Lower lobe of right lung (tissue), 2 donors: Measurements from ENCODE around the gene MRPL32. TPM values are rescaled to one million over a fixed set of nuclear protein-coding genes. Genes with fewer than 3 reads are reported as not detected.

Experiments
- ATAC-seq, 2 donors: fragments of 200-7000 bp; cut with Tn5 transposase; one replicate each; pipeline ENCODE4 v1.9.1; 2020 to 2022; ENCODE audit warnings: mild to moderate bottlenecking in 2 of 2, moderate library complexity in 2 of 2
- DNase-seq: peaks from one replicate; pipeline ENCODE4 v3.0.0-alpha.2; 2020
- H3K27ac ChIP-seq: fragments of 200-600 bp; one replicate; pipeline ENCODE4 v1.8.0; 2022
- H3K27me3 ChIP-seq: fragments of 200-600 bp; one replicate; pipeline ENCODE4 v1.8.0; 2022; ENCODE audit warnings: low read depth
- H3K36me3 ChIP-seq: fragments of 200-600 bp; one replicate; pipeline ENCODE4 v1.8.0; 2022; ENCODE audit warnings: mild to moderate bottlenecking
- H3K4me1 ChIP-seq: fragments of 200-600 bp; one replicate; pipeline ENCODE4 v1.8.0; 2022
- H3K4me3 ChIP-seq: fragments of 200-600 bp; one replicate; pipeline ENCODE4 v1.8.0; 2022; ENCODE audit warnings: mild to moderate bottlenecking
- H3K9me3 ChIP-seq: fragments of 200-600 bp; one replicate; pipeline ENCODE4 v1.8.0; 2022
- intact Hi-C: fragments of 100-400 bp; cut with DNase I; formaldehyde crosslinking; loops from one replicate; pipeline ENCODE4 v1.11.0; 2022
- total RNA-seq: library from RNA; stranded (reverse); fragmentation: NEBNext Ultra II Directional; extraction: Animal tissue kit (Norgen Biotek cat#: 25700); gene quantifications from one replicate; pipeline ENCODE4 v1.2.1, GENCODE V29; 2021
- TF ChIP-seq, protein P1 (sequence below): fragments of 200-600 bp; IDR thresholded peaks from one replicate; pipeline ENCODE4 v1.8.0; 2022; ENCODE audit warnings: antibody characterized with exemption, mild to moderate bottlenecking
- donor health status: DM: no; HTN: yes; CAD: no; lungs with severe emphysema.

Gene MRPL32
- total RNA-seq, 1 donor from 2014 or later: 45.0 TPM

DNA sequence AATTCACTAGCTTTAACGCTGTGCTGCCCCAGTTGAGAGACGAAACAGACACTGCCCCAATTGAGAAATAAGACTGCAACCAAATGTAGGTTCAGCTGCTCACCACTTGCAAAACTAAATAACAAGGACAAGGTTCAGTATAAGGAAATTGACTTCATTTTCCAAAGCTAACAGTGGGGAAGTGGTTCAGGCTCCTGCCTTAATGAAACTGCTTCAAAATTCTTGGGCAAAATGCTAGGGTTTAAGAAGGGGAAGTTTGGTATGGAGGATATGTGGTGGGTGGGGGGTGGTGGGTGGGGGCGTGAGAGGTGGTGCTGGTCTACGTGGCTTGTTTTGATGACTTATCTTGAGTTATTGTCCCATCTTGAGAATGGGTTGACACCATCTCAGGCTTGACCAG is 21.8 kb downstream of the MRPL32 start:
- H3K4me3 ChIP-seq: no peak overlapping the region
- peaks cover 9% of the 10 kb centered on the region for H3K9me3 ChIP-seq
- no peak for DNase-seq
- intact Hi-C loops: no loop called here
- H3K36me3 ChIP-seq: no peaks in the 10 kb centered on the region
- TF ChIP-seq, protein P1, sequence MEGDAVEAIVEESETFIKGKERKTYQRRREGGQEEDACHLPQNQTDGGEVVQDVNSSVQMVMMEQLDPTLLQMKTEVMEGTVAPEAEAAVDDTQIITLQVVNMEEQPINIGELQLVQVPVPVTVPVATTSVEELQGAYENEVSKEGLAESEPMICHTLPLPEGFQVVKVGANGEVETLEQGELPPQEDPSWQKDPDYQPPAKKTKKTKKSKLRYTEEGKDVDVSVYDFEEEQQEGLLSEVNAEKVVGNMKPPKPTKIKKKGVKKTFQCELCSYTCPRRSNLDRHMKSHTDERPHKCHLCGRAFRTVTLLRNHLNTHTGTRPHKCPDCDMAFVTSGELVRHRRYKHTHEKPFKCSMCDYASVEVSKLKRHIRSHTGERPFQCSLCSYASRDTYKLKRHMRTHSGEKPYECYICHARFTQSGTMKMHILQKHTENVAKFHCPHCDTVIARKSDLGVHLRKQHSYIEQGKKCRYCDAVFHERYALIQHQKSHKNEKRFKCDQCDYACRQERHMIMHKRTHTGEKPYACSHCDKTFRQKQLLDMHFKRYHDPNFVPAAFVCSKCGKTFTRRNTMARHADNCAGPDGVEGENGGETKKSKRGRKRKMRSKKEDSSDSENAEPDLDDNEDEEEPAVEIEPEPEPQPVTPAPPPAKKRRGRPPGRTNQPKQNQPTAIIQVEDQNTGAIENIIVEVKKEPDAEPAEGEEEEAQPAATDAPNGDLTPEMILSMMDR: no peak
- H3K4me1 ChIP-seq: no peaks in the 10 kb centered on the region
- H3K27ac ChIP-seq: no peak overlapping the region
- H3K27me3 ChIP-seq: no peaks in the 10 kb centered on the region
- ATAC-seq: peak; percentile 63 to 66

DNA sequence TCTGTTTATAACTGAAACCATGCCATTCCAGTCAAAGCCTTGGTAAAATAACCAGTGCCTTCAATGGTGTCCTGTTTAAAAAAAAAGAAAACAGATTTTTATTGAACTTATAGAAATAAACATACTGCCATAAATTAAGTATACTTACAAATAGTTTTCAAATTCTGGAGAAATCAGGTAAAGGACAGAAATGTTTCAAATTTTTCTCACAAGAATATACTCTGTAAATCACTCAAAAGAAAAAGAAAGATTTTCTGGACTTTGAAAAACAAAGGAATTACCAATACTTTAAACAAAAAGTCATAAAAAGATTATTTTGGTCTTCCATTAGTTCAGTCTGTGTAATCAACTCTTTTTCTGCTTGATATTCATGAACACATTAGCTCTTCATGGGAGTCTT is 23.9 kb downstream of the MRPL32 start:
- H3K27ac ChIP-seq: no peak overlapping the region
- intact Hi-C loops: no loop called here
- ATAC-seq (no peak), DNase-seq (no peak)
- no peaks in the 10 kb centered on the region for H3K4me1 ChIP-seq
- TF ChIP-seq, protein P1: no peak
- H3K27me3 ChIP-seq: no peaks in the 10 kb centered on the region
- no peaks in the 10 kb centered on the region for H3K36me3 ChIP-seq
- H3K9me3 ChIP-seq: peaks cover 9% of the 10 kb centered on the region
- no peak overlapping the region for H3K4me3 ChIP-seq

GRCh38 chr7:42959549-42959948 is 27.4 kb downstream of the MRPL32 start:
- Histone ChIP-seq H3K27ac (no peak overlapping the region), H3K36me3 (no peaks in the 10 kb centered on the region), H3K27me3 (no peaks in the 10 kb centered on the region), H3K4me3 (no peak overlapping the region), H3K9me3 (peaks cover 9% of the 10 kb centered on the region), H3K4me1 (no peaks in the 10 kb centered on the region)
- ATAC-seq (no peak), DNase-seq (no peak)
- TF ChIP-seq, protein P1: no peak
- intact Hi-C loops: no loop called here

DNA sequence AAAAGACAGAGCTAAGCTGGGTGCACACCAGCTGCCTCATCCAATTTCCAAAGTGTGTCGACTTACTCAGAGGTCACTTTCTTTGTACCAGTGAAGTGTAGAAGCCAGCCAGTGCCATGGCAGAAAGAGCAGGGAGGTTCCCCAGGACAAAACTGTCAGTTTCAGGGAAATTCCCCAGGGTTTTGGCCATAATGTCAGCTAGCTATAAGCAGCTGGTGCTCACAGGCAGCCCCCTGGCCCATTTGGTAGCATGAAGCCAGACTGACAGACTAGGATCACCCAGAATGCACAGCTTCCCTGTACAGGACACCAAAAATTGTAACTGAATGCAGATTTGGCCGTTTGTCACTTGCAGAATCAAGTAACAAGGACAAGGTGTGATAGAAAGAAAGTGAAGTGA is 28.6 kb downstream of the MRPL32 start:
- intact Hi-C loops: no loop called here
- no peak for ATAC-seq
- H3K4me1 ChIP-seq: no peaks in the 10 kb centered on the region
- no peaks in the 10 kb centered on the region for H3K27me3 ChIP-seq
- no peak for DNase-seq
- no peaks in the 10 kb centered on the region for H3K36me3 ChIP-seq
- TF ChIP-seq, protein P1: no peak
- peaks cover 9% of the 10 kb centered on the region for H3K9me3 ChIP-seq
- no peak overlapping the region for H3K27ac ChIP-seq
- H3K4me3 ChIP-seq: no peak overlapping the region

DNA sequence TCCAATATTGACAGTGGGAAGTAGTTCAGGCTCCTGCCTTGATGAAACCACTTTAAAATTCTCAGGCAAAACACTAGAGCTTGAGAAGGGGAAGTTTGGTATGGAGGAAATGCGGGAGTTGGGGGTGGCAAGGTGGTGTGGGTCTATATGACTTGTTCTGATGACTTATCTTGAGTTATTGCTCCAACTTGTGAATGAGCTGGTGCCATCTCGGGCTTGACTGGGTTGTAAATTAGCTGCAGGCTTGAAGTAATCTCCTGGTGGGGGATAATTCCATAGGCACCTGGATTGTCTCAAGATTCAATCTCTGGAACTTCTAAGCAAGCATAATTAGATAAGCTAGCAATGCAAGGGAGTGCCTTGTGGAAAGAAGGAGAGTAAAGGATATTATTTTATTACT is 29.0 kb downstream of the MRPL32 start:
- no peak for ATAC-seq
- Histone ChIP-seq H3K4me3 (no peak overlapping the region), H3K4me1 (no peaks in the 10 kb centered on the region), H3K9me3 (peaks cover 5% of the 10 kb centered on the region), H3K36me3 (no peaks in the 10 kb centered on the region), H3K27ac (no peak overlapping the region), H3K27me3 (no peaks in the 10 kb centered on the region)
- no peak for DNase-seq
- intact Hi-C loops: no loop called here
- TF ChIP-seq, protein P1: no peak

GRCh38 chr7:42964293-42964692 is 32.1 kb downstream of the MRPL32 start:
- no peak overlapping the region for H3K27ac ChIP-seq
- H3K9me3 ChIP-seq: no peaks in the 10 kb centered on the region
- TF ChIP-seq, protein P1: no peak
- intact Hi-C loops: no loop called here
- H3K4me3 ChIP-seq: no peak overlapping the region
- no peaks in the 10 kb centered on the region for H3K36me3 ChIP-seq
- H3K27me3 ChIP-seq: no peaks in the 10 kb centered on the region
- no peaks in the 10 kb centered on the region for H3K4me1 ChIP-seq
- DNase-seq (no peak), ATAC-seq (no peak)
